GM19193 (cell line): ENCODE measurements around the gene ZFYVE9.

Experiments
- POLR2A ChIP-seq: IDR thresholded peaks from 4 replicates; pipeline ENCODE4 v1.6.1; 2011; ENCODE audit not compliant: insufficient read depth, insufficient read length; ENCODE audit errors: extremely low read depth

The ZFYVE9 gene

DNA sequence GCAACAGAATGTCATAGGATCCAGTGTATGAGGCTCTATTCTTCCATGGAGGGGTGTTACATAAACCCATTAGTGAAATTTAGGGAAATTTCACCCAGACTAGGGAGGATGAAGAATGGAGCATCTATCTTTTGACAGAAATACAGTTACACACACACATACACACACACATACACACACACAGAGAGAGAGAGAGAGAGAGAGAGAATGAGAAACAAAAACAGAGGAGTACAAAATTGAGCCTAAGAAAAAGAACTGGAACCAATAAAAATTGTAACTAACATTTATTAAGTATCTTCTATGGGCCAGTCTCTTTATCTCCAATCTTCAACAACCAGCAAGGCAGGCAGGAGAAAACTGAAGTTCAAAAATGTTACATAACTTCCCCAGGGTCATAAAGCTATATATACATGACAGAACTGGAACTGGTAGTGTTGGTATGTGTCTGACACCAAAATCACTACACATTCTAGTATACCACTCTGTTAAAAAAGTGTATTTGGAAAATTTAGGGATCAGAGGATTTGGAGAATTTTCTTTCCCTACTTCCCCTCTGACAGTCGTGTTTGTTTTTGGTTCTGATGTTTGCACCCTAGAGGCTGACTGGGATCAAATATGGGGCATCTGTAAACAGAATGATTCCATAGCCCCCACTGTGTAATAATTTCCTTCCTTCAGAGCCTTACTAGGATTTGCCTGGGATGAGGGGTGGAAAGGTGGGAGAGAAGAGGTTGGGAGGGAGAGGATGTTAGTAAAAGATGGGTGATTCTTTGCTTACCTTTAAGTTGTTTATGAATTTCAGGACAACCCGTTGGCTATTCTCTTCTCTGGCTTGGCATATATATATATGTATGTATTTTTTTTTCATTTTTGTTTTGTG is 1.0 kb upstream of the ZFYVE9 start:
- TF ChIP-seq POLR2A: no peak

DNA sequence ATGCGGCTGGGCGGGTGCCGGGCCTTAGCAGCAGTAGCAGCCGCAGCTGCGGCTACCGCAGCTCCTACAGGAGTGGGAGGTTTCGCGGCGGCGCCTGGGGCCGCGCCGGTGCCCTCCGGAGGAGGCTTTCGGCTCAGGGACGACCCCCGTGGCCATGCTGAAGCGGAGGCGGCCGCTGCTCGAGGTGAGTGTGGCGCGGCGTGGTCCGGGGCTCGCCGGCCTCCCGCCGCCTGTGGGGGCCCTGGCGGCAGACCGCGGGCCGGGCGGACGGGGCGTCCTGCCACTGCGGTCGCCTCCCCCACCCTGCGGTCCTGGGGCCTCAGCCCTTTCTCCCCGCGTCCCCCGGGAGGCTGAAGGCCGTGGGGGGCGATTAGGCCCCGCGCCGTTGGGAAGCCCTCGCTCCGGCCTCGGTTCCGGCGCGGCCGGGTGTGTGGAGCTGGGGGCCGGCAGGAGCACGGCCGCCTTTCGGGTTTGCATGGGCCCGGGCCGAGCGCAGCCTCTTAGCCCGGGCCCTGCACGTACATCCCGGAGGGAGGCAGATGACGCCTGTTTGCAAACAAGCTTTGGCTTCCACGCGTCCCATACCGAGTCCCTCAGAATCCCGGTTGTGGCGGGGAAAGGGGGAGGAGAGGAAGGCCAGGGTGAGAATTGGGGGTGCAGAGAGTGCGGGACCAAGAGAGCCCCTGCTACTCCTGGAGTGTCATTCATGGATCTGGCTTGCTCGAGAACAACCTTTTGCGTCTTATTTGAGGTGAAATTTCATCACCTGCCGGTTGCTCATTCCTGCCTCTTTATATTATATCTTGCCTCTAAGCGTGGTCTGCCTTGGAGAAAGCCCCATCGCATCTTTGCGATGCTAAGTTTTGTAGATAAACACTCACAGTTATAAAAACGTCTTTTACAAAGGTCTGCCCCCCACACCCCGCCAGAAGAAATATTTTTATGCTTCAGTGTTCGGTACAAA is 613 bp downstream of the ZFYVE9 start:
- TF ChIP-seq POLR2A: no peak

DNA sequence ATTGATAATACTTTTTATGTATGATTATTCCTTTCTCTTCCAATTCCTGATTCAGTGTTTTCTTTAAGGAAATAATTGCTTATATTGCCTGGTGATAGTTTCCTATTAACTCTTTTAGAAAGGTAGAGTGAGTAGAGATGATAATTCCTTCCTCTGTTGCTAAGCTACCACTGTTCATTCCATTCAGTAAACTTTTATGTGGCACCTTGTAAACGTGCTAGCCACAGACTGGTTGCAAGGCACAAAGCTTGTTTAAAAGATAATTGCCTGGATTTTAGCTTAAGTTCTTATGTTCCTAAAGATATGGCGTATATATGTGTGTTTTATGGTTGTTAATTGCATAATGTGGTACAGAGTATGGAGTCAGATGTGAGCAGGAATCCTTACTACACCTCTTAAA is 3.2 kb downstream of the ZFYVE9 start:
- no peak for TF ChIP-seq POLR2A

DNA sequence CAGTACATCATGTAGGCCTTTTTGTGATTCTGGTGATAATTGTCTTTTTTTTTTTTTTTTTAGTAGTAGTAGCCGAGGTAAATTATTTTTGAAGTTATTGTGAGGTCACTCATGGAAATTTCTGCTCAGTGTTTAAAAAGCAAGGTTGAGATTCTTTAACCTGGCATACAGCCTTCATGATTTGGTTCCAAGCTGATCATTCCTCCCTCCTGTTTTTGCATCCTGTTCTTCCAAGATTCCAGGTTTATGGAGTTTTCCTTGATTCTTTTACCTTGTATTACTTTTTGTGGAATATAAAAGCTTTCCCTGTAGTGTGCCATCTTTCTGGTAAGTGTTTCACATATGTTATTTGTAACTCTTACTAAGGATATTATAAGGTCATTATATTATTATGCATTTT is 9.1 kb downstream of the ZFYVE9 start:
- TF ChIP-seq POLR2A: no peak

DNA sequence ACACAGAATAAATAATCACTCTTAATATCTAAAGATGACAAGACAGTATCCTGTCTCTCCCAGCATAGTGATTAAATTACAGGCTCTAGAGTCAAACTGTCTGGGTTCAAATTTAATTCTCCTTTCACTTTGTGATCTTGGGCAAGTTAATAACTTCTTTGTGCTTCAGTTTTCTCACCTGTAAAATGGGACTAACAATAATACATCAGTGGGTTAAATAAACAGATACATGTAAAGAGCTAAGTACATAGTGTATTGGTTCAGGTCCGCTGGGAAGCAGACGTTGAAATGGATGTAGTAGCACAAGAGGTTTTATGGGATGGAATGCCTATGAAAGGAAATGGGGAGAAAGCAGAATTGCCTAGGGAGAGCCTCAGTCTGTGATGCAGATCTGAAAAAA is 10.7 kb downstream of the ZFYVE9 start:
- no peak for TF ChIP-seq POLR2A

DNA sequence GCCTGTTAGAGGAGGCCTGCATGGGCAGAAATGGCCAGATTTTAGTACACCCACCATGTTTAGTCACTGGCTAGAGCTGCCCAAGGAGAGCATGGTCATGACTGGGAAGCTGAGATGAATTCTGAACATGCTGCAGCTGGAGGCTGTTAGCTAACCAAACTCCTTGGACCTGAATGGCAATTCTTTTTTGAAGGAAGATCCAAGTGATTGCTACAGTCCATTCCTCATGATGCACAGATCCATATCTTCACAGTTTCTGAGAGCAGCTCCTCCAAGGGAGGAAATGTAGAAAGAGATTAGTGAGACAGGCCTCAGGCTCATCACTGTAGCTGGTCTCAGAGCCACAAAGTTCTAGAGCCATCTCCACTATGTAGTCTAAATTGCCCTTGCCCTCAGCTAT is 11.1 kb downstream of the ZFYVE9 start:
- TF ChIP-seq POLR2A: no peak

DNA sequence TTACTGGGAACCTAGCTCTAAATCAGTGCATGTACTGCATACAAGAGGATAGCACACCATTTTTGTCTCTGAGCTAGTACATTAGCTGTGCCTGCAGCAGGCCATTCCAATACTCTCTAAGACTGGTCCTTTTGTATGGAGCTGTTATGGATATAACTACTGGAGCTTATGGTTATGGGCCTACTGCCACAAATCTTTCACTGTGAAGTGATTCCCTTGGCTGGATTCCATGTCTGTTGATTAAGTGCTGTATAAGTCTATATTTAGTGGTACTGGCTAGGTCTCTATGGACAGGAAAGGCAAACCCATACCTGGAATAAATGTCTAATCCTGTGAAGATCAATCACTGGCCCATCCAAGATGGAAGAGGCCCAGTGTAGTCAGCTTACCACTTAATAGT is 12.0 kb downstream of the ZFYVE9 start:
- no peak for TF ChIP-seq POLR2A

DNA sequence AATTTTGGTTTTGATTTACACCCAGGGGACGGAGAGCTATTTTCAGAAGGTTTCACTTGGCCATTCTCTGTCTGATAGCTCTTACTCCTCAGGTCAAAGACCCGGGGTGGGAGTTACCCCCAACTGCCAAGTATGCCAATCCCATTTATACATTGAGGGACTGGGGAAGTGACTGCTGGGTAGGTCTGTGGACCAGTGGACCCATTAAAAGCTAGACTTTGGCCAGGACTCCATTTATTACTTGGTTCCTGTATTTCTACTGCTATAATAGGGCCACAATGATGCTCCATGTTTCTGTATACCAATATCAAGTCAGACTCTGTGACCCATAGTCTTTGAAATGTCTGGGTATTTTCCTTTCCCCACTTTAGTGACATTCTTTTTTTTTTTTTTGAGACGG is 14.6 kb downstream of the ZFYVE9 start:
- no peak for TF ChIP-seq POLR2A

DNA sequence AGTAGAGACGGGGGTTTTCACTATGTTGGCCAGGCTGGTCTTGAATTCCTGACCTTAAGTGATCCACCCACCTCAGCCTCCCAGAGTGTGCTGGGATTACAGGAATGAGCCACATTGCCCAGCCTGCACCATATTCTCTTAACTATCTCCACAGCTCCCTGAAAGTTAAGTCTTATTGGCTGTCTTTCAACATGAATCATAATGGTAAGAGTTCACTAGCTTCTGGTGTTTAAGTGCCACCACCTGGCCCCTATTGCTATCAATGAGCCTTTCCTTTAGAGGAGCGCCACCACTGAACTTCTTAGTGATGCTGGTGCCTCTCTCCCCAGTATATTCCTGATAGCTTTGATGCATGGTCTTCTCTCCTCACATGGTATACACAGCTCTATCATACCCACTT is 15.7 kb downstream of the ZFYVE9 start:
- TF ChIP-seq POLR2A: no peak

DNA sequence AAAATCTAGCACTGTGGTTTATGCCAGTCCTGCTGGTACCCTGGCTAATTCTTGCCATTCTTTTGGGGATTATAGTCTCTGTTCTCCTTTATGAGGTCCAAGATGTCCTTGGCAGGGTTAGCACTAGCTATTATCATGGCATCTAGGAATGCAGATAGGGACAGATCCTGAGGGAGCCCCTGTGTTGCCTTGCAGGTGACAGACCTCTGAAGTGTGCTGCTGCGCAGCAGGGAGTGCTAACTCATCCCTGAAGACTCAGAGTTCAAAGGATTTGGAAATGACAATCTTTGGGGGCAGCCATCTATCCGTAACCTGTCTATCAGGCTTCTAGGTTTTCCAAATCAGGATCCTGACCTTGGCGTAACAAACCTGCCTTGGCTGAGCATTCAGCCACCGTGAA is 16.3 kb downstream of the ZFYVE9 start:
- no peak for TF ChIP-seq POLR2A

DNA sequence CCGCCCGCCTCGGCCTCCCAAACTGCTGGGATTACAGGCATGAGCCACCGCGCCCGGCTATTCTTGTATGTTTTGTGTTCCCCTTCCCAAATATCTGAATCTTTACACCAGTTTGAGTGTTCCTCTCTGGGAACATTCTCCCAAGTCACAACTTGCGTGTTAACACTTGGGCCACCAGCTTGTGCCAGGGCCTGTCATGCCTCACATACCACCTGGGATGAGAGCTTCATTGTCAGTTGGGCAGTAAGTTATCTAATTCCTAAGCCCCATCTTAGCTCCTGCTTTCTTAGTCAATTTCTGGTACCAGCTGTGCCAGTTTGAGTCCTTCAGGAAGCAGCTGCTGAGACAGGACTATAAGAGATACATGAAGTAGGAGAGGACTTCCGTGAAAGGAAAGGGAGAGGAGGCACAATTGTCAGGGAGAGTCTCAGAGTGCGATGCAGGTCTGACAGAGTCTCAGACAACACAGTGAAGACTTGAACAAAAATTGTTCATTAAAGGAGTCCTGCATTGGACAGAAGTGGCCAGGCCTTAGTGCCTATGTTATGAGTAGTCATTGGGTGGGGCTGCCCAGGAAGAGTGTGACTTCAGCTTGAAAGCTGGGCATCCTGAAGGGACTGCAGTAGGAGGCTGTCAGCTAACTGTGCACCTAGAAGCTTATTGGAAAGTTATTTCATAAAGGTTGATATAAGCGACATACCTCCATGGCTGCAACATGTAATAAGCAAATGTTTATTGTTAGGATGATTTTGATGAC is 17.3 kb downstream of the ZFYVE9 start:
- no peak for TF ChIP-seq POLR2A

DNA sequence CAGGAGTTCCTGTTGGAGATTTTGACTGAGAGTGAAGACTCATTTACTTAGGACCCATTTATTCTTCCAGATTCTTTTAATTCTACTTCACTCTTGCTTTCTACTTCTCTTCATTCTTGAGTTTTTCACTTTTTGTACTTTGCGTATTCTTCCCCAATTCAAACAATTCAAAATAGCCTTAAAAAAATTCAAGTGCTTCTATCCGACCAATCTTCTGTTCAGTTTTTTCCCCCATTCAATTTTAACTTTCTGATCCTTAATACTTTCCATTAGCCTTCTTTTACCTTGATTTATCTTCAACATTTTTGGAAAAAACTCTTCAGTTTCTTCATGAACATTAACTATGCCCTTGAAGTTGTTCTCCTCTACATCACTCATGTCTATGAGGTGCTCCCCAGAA is 21.1 kb downstream of the ZFYVE9 start:
- no peak for TF ChIP-seq POLR2A

DNA sequence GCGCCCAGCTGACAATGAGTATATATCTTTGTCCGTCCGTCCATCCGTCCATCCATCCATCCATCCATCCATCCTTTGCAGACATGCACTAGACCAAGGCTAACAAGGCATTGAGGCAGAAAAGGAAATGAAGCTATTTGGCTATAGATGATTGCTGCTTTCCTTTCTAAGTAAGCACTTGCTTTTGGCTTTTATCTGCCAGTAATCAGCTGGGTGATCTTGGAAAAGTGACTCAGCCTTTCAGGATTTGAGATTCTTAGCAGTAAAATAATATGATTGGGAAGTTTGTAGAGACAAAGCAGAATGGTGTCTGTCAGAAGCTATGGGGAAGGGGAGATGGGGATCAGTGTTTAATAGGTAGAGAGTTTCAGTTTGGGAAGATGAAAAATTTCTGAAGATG is 22.7 kb downstream of the ZFYVE9 start:
- no peak for TF ChIP-seq POLR2A

DNA sequence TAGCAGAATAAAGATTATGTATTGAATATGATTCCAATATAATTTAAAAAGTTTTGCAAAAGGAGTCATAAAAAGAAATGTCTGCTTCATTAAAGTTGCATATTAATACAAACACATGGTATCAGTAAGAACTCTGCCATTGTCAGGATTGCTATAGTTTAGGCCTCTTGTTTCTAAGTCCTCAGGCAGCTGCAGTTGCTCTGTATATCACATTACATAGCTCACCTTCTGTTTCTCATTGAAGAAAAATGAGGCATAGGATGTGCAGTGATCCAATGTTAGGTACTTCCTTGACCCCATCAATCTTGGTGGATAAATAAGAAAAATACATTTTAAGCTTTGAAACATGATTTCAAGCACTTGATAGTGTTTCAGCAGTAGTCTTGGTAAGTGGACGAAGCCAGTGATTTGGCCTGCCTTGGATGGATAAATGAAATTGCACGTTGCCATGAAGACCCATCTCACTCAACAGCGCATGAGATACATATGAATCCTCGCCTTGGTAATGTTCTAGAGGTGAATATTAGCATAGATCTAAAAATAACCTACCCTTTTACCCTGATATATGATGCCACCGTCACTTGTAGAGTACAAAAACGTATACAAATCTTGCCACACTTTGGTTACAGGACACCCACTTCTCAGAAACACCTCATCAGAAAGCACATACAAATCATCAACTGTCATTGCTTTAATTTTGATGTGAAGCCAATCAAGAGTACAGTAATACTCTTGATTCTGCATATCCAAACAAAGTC is 25.3 kb downstream of the ZFYVE9 start:
- no peak for TF ChIP-seq POLR2A

DNA sequence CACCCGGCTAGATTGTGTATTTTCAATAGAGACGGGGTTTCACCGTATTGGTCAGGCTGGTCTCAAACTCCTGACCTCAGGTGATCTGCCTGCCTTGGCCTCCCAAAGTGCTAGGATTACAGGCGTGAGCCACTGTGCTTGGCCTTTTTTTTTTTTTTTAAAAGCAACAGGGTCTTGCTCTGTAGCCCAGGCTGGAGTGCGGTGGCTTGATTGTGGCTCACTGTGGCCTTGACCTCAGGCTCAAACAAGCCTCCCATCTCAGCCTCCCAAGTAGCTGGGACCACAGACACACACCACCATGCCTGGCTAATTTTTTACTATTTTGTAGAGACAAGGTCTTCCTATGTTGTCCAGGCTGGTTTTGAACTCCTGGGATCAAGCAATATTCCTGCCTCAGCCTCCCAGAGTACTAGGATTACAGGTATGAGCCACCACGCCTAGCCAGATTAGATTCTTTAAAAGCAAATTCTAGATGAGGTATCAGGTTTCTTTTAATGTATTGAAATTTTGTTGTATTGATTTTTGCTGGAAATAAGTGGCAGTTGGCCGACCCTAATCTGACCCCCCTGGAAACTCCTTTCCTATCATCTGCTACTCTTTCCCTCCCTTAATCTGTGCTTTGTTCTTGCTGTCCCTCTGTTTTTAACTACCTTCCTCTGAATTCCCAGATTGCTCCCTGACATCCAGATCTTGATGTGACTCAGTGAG is 26.6 kb downstream of the ZFYVE9 start:
- no peak for TF ChIP-seq POLR2A

DNA sequence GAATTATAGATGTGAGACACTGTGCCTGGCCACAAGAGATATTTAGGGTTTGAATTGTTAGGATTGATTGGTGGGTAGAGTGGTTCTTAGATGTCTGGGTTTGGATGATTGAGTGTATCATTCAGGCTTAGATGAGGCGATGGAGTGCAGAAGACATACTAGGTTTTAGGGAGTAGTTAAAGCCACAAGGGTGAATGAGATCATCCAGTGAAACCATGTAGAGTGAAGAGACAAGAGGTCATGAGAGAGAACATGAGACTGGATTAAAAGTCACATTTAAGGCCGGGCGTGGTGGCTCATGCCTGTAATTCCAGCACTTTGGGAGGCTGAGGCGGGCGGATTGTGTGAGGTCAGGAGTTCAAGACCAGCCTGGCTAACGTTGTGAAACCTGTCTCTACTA is 37.2 kb downstream of the ZFYVE9 start:
- TF ChIP-seq POLR2A: no peak
